ENCODE results near the gene EXOC4.

DNA sequence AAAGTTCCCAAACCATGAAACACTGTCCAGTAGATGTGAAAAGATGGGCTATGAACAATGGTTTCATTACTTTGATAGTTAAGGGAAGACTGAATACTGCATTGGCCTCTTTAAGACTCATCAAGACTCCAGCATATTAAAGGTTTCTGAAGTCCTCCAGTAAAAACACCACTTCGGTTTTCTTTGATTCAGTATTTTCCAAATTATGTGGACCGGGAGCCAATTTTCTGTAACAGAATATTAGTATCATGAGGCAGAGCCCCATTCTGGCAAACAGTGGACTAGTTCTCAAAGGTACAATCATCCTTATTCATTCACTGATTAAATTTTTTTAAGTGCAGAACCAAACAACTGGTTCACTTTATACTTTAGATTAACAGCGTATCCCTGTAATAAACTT is 633.2 kb downstream of the EXOC4 start:
- TF ChIP-seq, protein P1, sequence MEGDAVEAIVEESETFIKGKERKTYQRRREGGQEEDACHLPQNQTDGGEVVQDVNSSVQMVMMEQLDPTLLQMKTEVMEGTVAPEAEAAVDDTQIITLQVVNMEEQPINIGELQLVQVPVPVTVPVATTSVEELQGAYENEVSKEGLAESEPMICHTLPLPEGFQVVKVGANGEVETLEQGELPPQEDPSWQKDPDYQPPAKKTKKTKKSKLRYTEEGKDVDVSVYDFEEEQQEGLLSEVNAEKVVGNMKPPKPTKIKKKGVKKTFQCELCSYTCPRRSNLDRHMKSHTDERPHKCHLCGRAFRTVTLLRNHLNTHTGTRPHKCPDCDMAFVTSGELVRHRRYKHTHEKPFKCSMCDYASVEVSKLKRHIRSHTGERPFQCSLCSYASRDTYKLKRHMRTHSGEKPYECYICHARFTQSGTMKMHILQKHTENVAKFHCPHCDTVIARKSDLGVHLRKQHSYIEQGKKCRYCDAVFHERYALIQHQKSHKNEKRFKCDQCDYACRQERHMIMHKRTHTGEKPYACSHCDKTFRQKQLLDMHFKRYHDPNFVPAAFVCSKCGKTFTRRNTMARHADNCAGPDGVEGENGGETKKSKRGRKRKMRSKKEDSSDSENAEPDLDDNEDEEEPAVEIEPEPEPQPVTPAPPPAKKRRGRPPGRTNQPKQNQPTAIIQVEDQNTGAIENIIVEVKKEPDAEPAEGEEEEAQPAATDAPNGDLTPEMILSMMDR (IDR thresholded peaks at IDR 0.05): no peak
- TF ChIP-seq EP300 (IDR thresholded peaks at IDR 0.05; ENCODE audit: low read depth): no peak

Data from transverse colon (tissue), 3 donors.